HepG2 (cell line): ENCODE results near the gene TMEM170B. TPM values are rescaled to one million over a fixed set of nuclear protein-coding genes. Genes with fewer than 3 reads are reported as not detected.

ENCODE experiments used
- ATAC-seq: fragments of 200-7000 bp; cut with Tn5 transposase; 3 replicates; pipeline ENCODE4 v1.9.1; 2020; ENCODE audit warnings: mild to moderate bottlenecking, moderate library complexity
- BruUV-seq: library from RNA; stranded (reverse); fragments of 400-500 nt; replicated peaks from 2 replicates; lab custom pipeline; 2021; lab: Mats Ljungman, UMichigan
- CTCF ChIA-PET: fragments of 300-600 bp; formaldehyde crosslinking; extraction: SDS; loops from one replicate; lab custom pipeline; 2021; ENCODE audit warnings: low total read pairs, inconsistent platforms, low intra/inter-chr PET ratio; lab: Yijun Ruan, JAX
- POLR2A ChIA-PET: fragments of 350-600 bp; sonication (Branson Sonifier 250); formaldehyde crosslinking; loops from one replicate; lab custom pipeline; 2020; ENCODE audit warnings: antibody characterized with exemption, inconsistent platforms; lab: Yijun Ruan, JAX
- DNase-seq: peaks from one replicate; pipeline ENCODE4 v3.0.0-alpha.2; 2015; ENCODE audit warnings: low spot score
- FAIRE-seq: peaks from 3 replicates; lab custom pipeline; 2011; peaks lifted over from hg19 to GRCh38; lab: Jason Lieb, UNC
- H2AFZ ChIP-seq: one replicate; pipeline ENCODE4 v1.6.1; 2011; ENCODE audit warnings: low read length, inconsistent platforms
- H3K27ac ChIP-seq: fragments of 300-600 bp; 3 replicates; pipeline ENCODE4 v1.8.0; 2011; ENCODE audit warnings: mixed run types, mild to moderate bottlenecking, mixed read lengths, low read length, inconsistent platforms; ENCODE audit not compliant: insufficient read depth; ENCODE audit errors: extremely low read length
- H3K27me3 ChIP-seq, 2 experiments: fragments of 200-600 bp in 1 of 2; 2 replicates in 1 of 2; 3 replicates in 1 of 2; pipeline versions ENCODE4 v1.6.0 to v1.8.0; 2011; ENCODE audit warnings: low read length in 2 of 2, mild to moderate bottlenecking in 2 of 2, moderate library complexity in 2 of 2, inconsistent platforms in 1 of 2; ENCODE audit not compliant: insufficient read depth in 2 of 2, control insufficient read depth in 1 of 2
- H3K36me3 ChIP-seq, 2 experiments: fragments of 200-600 bp in 1 of 2; replicated peaks in 1 of 2; 2 replicates in 1 of 2; 3 replicates in 1 of 2; pipeline versions ENCODE4 v1.5.1 to v1.8.0; 2011; ENCODE audit warnings: low read length in 2 of 2, inconsistent platforms in 1 of 2; ENCODE audit not compliant: insufficient read depth in 2 of 2, control insufficient read depth in 1 of 2
- H3K4me1 ChIP-seq: 2 replicates; pipeline ENCODE4 v1.5.1; 2012; ENCODE audit warnings: low read length, inconsistent platforms; ENCODE audit not compliant: insufficient read depth
- H3K4me2 ChIP-seq: 2 replicates; pipeline ENCODE4 v1.6.0; 2011; ENCODE audit warnings: low read depth, low read length, inconsistent platforms
- H3K4me3 ChIP-seq, 3 experiments: fragments of 200-600 bp in 1 of 3; sonication (generic), shearing (Covaris generic) in 1 of 3; replicated peaks in 1 of 3; 2 replicates each; pipeline ENCODE4 v1.5.1; 2011 to 2016; ENCODE audit warnings: low read length in 3 of 3, inconsistent platforms in 2 of 3, low read depth in 2 of 3, mild to moderate bottlenecking in 2 of 3, control low read depth in 1 of 3, mixed read lengths in 1 of 3; ENCODE audit not compliant: insufficient read depth in 1 of 3
- H3K79me2 ChIP-seq: one replicate; pipeline ENCODE4 v1.6.1; 2011; ENCODE audit warnings: low read length, inconsistent platforms; ENCODE audit not compliant: insufficient read depth
- H3K9ac ChIP-seq: 2 replicates; pipeline ENCODE4 v1.6.0; 2011; ENCODE audit warnings: mild to moderate bottlenecking, low read depth, low read length, inconsistent platforms; ENCODE audit not compliant: insufficient read depth
- H3K9me3 ChIP-seq: 2 replicates; pipeline ENCODE4 v1.5.1; 2012; ENCODE audit warnings: mild to moderate bottlenecking, low read length
- H4K20me1 ChIP-seq: 2 replicates; pipeline ENCODE4 v1.6.0; 2011; ENCODE audit warnings: inconsistent platforms, mild to moderate bottlenecking, low read length, moderate library complexity; ENCODE audit not compliant: insufficient read depth
- NFKB2 ChIP-seq: sonication (generic); formaldehyde crosslinking; IDR thresholded peaks from 2 replicates; pipeline ENCODE4 v1.4.0; 2020; ENCODE audit warnings: missing genetic modification reagents, borderline replicate concordance
- NR2F1 ChIP-seq, 2 experiments: fragments of 450-650 bp in 1 of 2; formaldehyde crosslinking in 1 of 2; IDR thresholded peaks; 2 replicates each; pipeline versions ENCODE4 v1.5.0 to v1.6.1; 2016 to 2020; ENCODE audit warnings: mild to moderate bottlenecking in 1 of 2, missing compliant biosample characterization in 1 of 2, missing genetic modification reagents in 1 of 2, moderate library complexity in 1 of 2
- SALL2 ChIP-seq: sonication (generic); formaldehyde crosslinking; IDR thresholded peaks from 2 replicates; pipeline ENCODE4 v1.8.1; 2023; ENCODE audit warnings: mild to moderate bottlenecking, missing genetic modification reagents, inconsistent platforms
- SKI ChIP-seq: fragments of 450-650 bp; IDR thresholded peaks from one replicate; pipeline ENCODE4 v1.6.1; 2018; ENCODE audit warnings: mild to moderate bottlenecking; ENCODE audit not compliant: partially characterized antibody
- SRSF9 ChIP-seq: fragments of 200-400 bp; formaldehyde crosslinking; IDR thresholded peaks from 2 replicates; pipeline ENCODE4 v1.6.1; 2018; ENCODE audit warnings: borderline replicate concordance, mild to moderate bottlenecking, low read depth, low read length; ENCODE audit not compliant: insufficient read depth, poor library complexity, severe bottlenecking
- TBX2 ChIP-seq: sonication (generic); formaldehyde crosslinking; IDR thresholded peaks from 2 replicates; pipeline ENCODE4 v1.5.0; 2020; ENCODE audit warnings: missing genetic modification reagents, mild to moderate bottlenecking, borderline replicate concordance
- TRIM24 ChIP-seq: sonication (generic); formaldehyde crosslinking; IDR thresholded peaks from 2 replicates; pipeline ENCODE4 v1.8.0; 2022; ENCODE audit warnings: mild to moderate bottlenecking, missing genetic modification reagents
- ZFY ChIP-seq: sonication (generic); formaldehyde crosslinking; IDR thresholded peaks from 2 replicates; pipeline ENCODE4 v1.4.0; 2020; ENCODE audit warnings: missing genetic modification reagents
- WGBS: methylation state at CpG from one replicate; pipeline ENCODE4 v1.1.6; 2017; ENCODE audit warnings: low lambda C conversion rate; 5-methylcytosine and 5-hydroxymethylcytosine counted together
- in situ Hi-C: cut with HindIII; loops from 2 replicates; pipeline ENCODE4 v1.10.0; 2017; ENCODE audit warnings: low pct_unique_long_range_greater_than_20kb; ENCODE audit not compliant: extremely low pct_ligation_motif_present
- intact Hi-C: fragments of 100-400 bp; cut with micrococcal nuclease; formaldehyde crosslinking; loops from one replicate; pipeline ENCODE4 v1.10.0; 2022; ENCODE audit not compliant: unreplicated experiment
- polyA plus RNA-seq, 8 experiments: library from polyadenylated mRNA; depleted of rRNA in 3 of 8; stranded (reverse) in 7 of 8; unstranded in 1 of 8; fragments of >200 nt; fragmentation: Illumina TruSeq in 4 of 8; extraction: Trizol in 4 of 8; gene quantifications; 2 replicates each; pipeline versions ENCODE4 v1.2.1 to v1.2.3, GENCODE V29; 2011 to 2016; ENCODE audit warnings: low read depth in 4 of 8, missing spikeins in 1 of 8, mixed read lengths in 1 of 8; ENCODE audit not compliant: insufficient read depth in 1 of 8
- total RNA-seq, 5 experiments: library from RNA; depleted of rRNA; stranded (reverse); fragments of >200 nt; fragmentation: Illumina TruSeq; extraction: Trizol; gene quantifications; 2 replicates each; pipeline ENCODE4 v1.2.3, GENCODE V29; 2016; ENCODE audit warnings: low read depth in 1 of 5
- TF ChIP-seq, protein P1 (sequence below): sonication (generic); formaldehyde crosslinking; IDR thresholded peaks from 2 replicates; pipeline ENCODE4 v1.8.0; 2022; ENCODE audit warnings: low read depth, missing genetic modification reagents
- TF ChIP-seq, protein P2 (sequence below): fragments of 450-650 bp; IDR thresholded peaks from 2 replicates; pipeline ENCODE4 v1.6.1; 2017; ENCODE audit warnings: mild to moderate bottlenecking
- TF ChIP-seq, protein P3 (sequence below): IDR thresholded peaks from 2 replicates; pipeline ENCODE4 v1.6.1; 2016; ENCODE audit warnings: missing biosample characterization, missing genetic modification reagents, low read depth

TMEM170B gene
- total and polyA plus RNA-seq, 2 of the 13 experiments (the other 11 are each of a cell fraction or from before 2014, with no cell fraction given): 3.3 to 9.4 TPM

DNA sequence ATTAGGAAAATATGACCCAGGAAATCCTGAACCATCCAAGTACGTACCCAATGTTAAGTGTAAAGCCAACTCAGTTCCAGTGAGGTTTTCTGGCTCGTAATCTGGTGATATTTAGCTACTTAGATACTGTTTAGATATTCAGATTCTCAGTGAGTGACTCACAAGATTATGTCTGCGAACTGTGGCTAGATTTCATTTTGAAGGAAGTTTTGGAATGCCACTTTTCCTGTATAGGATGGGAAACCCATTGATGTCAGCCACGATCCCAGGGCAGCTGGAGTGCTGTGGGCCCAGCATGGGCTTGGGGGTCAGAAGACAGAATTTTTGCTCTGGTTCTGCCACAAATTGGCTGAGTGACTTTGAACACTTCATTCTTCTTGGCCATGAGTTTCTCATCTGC, 76.3 kb downstream of the TMEM170B start:
- CTCF ChIA-PET: no interaction called here
- no peak for ATAC-seq
- no peaks in the 10 kb centered on the region for H4K20me1 ChIP-seq
- no peak overlapping the region for H3K9ac ChIP-seq
- H3K9me3 ChIP-seq: no peaks in the 10 kb centered on the region
- no peak for TF ChIP-seq SRSF9
- TF ChIP-seq ZFY (CRISPR knock-in tag): no peak
- TF ChIP-seq, all 625 proteins: peak for 0
- no peaks in the 10 kb centered on the region for H3K79me2 ChIP-seq
- H3K27me3 ChIP-seq: peaks cover 0 to 7% of the 10 kb centered on the region in 2 experiments; a peak in 1 of 5 replicates
- intact Hi-C loops: no loop called here
- FAIRE-seq: no peak
- 6% methylated on average over 4 of the region's 4 CpGs for WGBS
- POLR2A ChIA-PET: no interaction called here
- H3K4me1 ChIP-seq: no peaks in the 10 kb centered on the region
- in situ Hi-C loops: no loop called here
- H3K36me3 ChIP-seq: no peaks in the 10 kb centered on the region
- no peak overlapping the region for H2AFZ ChIP-seq
- no TSS peak for BruUV-seq
- no peak overlapping the region for H3K4me2 ChIP-seq
- H3K4me3 ChIP-seq: no peak overlapping the region
- H3K27ac ChIP-seq: no peak overlapping the region
- no peak for DNase-seq

DNA sequence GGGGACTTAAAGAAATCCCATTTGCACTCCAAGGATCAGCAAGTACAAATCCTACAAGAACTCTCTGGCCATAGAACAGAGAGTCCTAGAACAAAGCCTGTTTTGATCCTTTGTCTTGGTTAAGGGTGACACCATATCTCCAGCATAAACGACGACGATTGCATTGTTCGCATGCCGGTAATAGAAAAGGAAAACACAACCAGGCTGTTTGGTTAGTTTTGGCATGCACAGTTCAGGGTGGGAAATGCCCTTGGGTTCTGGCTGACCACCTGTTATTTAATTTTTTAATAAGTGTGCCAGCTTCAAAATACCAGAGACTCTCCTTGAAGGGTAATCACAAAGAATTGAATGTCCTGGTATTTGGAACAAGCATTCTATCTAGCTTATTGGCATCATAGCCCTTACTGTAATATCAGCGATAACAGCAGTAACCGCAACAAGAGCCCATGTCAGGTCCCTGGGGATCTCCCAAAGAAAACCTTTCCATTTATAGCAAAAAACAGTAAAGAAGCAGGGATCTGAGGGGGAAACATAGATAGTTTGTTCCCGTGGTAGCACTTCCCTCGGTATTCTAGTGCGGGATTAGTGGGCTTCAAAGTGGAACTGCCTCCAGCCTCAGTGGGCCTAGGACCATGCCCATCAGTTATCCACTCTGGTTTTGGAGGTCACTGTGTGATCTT, 77.1 kb downstream of the TMEM170B start:
- 69% methylated on average over 10 of the region's 10 CpGs for WGBS
- H3K9ac ChIP-seq: no peak overlapping the region
- ChIA-PET POLR2A (no interaction called here), CTCF (no interaction called here)
- no TSS peak for BruUV-seq
- no peaks in the 10 kb centered on the region for H3K79me2 ChIP-seq
- no peaks in the 10 kb centered on the region for H3K9me3 ChIP-seq
- H3K27me3 ChIP-seq: peaks cover 0 to 5% of the 10 kb centered on the region in 2 experiments; a peak in 1 of 5 replicates
- H2AFZ ChIP-seq: no peak overlapping the region
- no peak for ATAC-seq
- FAIRE-seq: no peak
- no peaks in the 10 kb centered on the region for H3K4me1 ChIP-seq
- no peak overlapping the region for H3K4me2 ChIP-seq
- H3K36me3 ChIP-seq: no peaks in the 10 kb centered on the region
- H3K4me3 ChIP-seq: no peak overlapping the region
- in situ Hi-C loops: no loop called here
- no peak for DNase-seq
- intact Hi-C loops: no loop called here
- no peaks in the 10 kb centered on the region for H4K20me1 ChIP-seq
- H3K27ac ChIP-seq: no peak overlapping the region
- TF ChIP-seq TBX2: no peak
- TF ChIP-seq, protein P1, sequence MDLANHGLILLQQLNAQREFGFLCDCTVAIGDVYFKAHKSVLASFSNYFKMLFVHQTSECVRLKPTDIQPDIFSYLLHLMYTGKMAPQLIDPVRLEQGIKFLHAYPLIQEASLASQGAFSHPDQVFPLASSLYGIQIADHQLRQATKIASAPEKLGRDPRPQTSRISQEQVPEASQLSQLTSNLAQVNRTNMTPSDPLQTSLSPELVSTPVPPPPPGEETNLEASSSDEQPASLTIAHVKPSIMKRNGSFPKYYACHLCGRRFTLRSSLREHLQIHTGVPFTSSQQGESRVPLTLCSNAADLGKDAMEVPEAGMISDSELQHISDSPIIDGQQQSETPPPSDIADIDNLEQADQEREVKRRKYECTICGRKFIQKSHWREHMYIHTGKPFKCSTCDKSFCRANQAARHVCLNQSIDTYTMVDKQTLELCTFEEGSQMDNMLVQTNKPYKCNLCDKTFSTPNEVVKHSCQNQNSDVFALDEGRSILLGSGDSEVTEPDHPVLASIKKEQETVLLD (CRISPR knock-in tag): no peak
- TF ChIP-seq, protein P2, sequence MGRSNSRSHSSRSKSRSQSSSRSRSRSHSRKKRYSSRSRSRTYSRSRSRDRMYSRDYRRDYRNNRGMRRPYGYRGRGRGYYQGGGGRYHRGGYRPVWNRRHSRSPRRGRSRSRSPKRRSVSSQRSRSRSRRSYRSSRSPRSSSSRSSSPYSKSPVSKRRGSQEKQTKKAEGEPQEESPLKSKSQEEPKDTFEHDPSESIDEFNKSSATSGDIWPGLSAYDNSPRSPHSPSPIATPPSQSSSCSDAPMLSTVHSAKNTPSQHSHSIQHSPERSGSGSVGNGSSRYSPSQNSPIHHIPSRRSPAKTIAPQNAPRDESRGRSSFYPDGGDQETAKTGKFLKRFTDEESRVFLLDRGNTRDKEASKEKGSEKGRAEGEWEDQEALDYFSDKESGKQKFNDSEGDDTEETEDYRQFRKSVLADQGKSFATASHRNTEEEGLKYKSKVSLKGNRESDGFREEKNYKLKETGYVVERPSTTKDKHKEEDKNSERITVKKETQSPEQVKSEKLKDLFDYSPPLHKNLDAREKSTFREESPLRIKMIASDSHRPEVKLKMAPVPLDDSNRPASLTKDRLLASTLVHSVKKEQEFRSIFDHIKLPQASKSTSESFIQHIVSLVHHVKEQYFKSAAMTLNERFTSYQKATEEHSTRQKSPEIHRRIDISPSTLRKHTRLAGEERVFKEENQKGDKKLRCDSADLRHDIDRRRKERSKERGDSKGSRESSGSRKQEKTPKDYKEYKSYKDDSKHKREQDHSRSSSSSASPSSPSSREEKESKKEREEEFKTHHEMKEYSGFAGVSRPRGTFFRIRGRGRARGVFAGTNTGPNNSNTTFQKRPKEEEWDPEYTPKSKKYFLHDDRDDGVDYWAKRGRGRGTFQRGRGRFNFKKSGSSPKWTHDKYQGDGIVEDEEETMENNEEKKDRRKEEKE: no peak
- TF ChIP-seq SALL2: no peak
- no peak for TF ChIP-seq SKI
- TF ChIP-seq TRIM24: no peak
- TF ChIP-seq NFKB2: no peak
- no peak for TF ChIP-seq NR2F1 (CRISPR knock-in tag; IDR thresholded peaks at IDR 0.05)
- TF ChIP-seq, protein P3, sequence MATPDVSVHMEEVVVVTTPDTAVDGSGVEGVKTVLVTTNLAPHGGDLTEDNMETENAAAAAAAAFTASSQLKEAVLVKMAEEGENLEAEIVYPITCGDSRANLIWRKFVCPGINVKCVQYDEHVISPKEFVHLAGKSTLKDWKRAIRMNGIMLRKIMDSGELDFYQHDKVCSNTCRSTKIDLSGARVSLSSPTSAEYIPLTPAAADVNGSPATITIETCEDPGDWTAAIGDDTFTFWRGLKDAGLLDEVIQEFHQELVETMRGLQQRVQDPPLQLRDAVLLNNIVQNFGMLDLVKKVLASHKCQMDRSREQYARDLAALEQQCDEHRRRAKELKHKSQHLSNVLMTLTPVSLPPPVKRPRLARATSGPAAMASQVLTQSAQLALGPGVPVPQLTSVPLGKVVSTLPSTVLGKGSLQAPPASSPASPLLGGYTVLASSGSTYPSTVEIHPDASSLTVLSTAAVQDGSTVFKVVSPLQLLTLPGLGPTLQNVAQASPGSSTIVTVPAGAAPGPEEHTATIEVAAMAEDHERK (CRISPR knock-in tag): no peak
